HepG2 (cell line): ENCODE data around the gene GDF15.

Experiments used
- CBX1 ChIP-seq: IDR thresholded peaks from one replicate; pipeline ENCODE4 v1.6.1; 2016; ENCODE audit warnings: antibody characterized with exemption, low read depth
- CBX2 ChIP-seq, 2 experiments: fragments of 200-600 bp in 1 of 2; sonication (generic); formaldehyde crosslinking in 1 of 2; IDR thresholded peaks; 2 replicates each; pipeline versions ENCODE4 v1.7.0 to v1.8.1; 2018 to 2022; ENCODE audit warnings: low read depth in 2 of 2, low read length in 1 of 2, mild to moderate bottlenecking in 1 of 2, missing genetic modification reagents in 1 of 2
- CTCF ChIP-seq: sonication (generic); formaldehyde crosslinking; IDR thresholded peaks from 2 replicates; pipeline ENCODE4 v1.5.0; 2020; ENCODE audit warnings: mild to moderate bottlenecking, missing genetic modification reagents, moderate library complexity
- EZH2 ChIP-seq: conservative IDR thresholded peaks from 2 replicates; pipeline ENCODE4 v1.6.1; 2012; ENCODE audit warnings: mild to moderate bottlenecking, low read depth, low read length, moderate library complexity
- HMGXB4 ChIP-seq, 2 experiments: sonication (generic) in 1 of 2; formaldehyde crosslinking in 1 of 2; IDR thresholded peaks; 2 replicates each; pipeline versions ENCODE4 v1.4.0 to v1.6.1; 2018 to 2020; ENCODE audit warnings: missing genetic modification reagents in 2 of 2, borderline replicate concordance in 1 of 2, low read depth in 1 of 2, mild to moderate bottlenecking in 1 of 2, missing biosample characterization in 1 of 2
- MED13 ChIP-seq: sonication (generic); formaldehyde crosslinking; IDR thresholded peaks from 2 replicates; pipeline ENCODE4 v1.5.0; 2020; ENCODE audit warnings: missing genetic modification reagents
- TBL1XR1 ChIP-seq: fragments of 150-350 bp; IDR thresholded peaks from 2 replicates; pipeline ENCODE4 v1.6.1; 2014; ENCODE audit warnings: borderline replicate concordance, low read length; ENCODE audit not compliant: partially characterized antibody
- ZSCAN20 ChIP-seq: sonication (generic); formaldehyde crosslinking; IDR thresholded peaks from 2 replicates; pipeline ENCODE4 v1.4.0; 2020; ENCODE audit warnings: missing genetic modification reagents, mild to moderate bottlenecking, borderline replicate concordance

GRCh38 chr19:18348171-18348570 is 37.8 kb upstream of the GDF15 start:
- TF ChIP-seq CBX1 = no peak
- TF ChIP-seq TBL1XR1 = no peak
- no peak for TF ChIP-seq CTCF (CRISPR knock-in tag)
- TF ChIP-seq HMGXB4 (CRISPR knock-in tag; IDR thresholded peaks at IDR 0.05; ENCODE audit: borderline replicate concordance in 1 of 2, low read depth in 1 of 2) = no peak
- no peak for TF ChIP-seq EZH2
- TF ChIP-seq CBX2 (IDR thresholded peaks at IDR 0.05; ENCODE audit: low read depth, low read length) = no peak
- TF ChIP-seq CBX2 (CRISPR knock-in tag; IDR thresholded peaks at IDR 0.05; ENCODE audit: low read depth) = no peak
- TF ChIP-seq MED13 (CRISPR knock-in tag) = no peak
- TF ChIP-seq ZSCAN20 (CRISPR knock-in tag) = no peak
